AG08396 (cell line): Measurements from ENCODE around the gene CNGB1.
"Not testable (repeated sequence)": the region's sequence is repeated elsewhere in the genome, so short reads cannot be mapped to it uniquely, and the experiment has no call there.

Experiments
- DNase-seq: peaks from one replicate; pipeline ENCODE4 v3.0.0; 2012; ENCODE audit warnings: low spot score, mixed read lengths

CNGB1 gene

DNA sequence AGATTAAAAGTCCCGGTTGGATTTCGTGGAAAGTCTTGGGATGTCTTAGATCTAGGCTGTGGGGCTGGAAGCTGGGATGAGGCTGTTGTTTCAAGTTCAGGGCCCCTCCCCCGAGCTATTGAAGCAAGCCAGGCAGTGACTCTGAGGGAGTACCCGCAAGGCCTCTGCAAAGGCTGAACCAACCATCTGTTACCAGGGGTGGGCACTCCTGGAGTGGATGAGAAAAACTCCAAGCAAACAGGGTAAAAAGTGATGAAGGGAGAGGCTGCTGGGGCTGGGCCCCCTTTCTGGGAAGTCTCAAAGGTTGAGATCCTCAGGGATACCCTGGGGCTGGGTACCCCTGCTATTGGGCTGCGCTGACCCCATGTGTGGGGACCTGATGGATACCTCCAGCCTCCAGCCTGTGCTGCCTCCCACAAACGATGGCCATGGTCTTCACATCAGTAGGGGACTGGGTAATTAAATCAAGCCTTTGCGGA lies 86.2 kb downstream of the CNGB1 start:
- DNase-seq, result no peak

DNA sequence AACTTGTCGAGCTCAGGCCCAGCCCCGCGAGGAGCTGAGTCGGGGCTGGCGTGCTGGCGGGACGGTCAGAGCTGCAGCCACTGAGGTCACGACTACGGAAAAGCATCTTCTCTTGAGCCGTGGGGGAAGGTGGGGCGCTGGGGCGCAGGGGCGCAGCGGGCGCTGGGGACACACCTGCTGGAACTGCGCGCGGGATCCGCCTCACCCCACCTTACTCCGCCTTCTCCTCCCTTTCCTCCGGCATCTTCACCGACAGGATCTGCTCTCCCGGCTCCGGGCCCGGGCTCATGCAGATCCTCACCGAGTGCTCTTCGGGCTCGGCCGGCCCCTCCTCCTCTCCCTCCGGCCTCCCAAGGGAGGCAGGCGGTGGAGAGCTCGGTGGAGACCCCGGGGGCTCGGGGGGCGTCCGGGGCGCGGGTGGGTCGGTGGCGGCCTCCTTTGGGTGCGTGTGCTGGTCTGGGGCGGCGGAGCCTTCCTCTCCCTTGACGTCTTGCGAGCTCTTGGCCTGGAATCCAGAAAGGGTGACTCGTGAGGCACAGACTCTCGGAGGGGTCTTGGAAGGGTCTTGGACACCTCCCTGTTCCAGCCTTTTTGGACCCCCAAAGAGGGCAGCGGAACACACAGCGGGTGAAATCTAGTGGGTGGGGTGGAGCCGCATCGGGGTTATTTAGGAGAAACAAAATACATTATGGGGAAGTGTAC lies 86.8 kb downstream of the CNGB1 start:
- no peak for DNase-seq

DNA sequence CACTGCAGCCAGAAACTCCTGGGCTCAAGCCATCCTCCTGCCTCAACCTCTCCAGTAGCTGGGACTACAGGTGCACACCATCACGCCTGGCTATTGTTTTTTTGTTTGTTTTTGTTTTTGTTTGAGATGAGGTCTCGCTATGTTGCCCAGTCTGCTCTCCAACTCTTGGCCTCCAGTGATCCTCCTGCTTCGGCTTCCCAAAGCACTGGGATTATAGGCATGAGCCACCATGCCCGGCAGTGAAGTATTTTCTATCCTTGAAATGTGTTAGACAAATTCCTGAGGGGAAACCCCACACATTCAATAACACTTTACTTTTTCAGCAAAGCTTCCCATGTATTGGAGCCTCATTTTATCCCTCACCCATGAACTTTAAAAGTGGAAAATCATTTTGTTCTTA lies 87.4 kb downstream of the CNGB1 start:
- no peak for DNase-seq

DNA sequence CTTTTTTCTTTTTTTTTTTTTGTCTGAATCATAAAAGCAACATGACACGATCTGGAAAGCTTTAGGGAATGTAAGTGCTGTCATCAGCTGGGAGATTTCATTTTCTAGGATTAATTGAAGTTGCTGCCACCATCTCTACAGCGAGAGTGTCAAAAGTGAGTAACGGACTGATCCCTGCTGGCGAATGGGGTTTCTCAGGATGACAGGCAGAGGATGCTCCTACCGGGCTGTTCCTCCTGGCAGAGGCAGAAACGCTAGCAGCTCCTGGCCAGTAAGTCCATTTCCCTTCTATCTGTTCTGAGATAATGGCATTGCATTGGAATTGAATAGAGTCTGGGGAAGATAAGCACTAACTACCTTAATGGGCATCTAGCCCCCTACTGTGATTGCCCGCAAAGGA lies 88.1 kb downstream of the CNGB1 start:
- peak; percentile 63 for DNase-seq

DNA sequence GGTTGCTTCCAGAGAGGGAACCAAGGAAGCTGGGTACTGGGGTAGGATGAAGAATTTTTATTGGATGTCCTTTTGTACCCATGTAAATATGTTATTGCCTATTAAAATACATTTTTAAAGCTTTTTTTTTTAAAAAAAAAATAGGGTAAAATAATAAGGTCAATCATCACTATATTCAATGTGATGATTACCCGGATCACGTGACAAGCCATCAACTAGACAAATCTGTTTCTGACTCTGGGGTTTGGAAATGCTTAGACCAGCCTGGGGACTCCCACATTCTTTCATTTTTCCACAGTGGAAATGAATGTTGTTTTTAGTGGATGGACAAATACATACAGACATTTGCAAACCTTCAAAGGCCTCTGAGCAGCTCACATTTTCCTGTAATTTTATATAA lies 88.7 kb downstream of the CNGB1 start:
- DNase-seq, result no peak

DNA sequence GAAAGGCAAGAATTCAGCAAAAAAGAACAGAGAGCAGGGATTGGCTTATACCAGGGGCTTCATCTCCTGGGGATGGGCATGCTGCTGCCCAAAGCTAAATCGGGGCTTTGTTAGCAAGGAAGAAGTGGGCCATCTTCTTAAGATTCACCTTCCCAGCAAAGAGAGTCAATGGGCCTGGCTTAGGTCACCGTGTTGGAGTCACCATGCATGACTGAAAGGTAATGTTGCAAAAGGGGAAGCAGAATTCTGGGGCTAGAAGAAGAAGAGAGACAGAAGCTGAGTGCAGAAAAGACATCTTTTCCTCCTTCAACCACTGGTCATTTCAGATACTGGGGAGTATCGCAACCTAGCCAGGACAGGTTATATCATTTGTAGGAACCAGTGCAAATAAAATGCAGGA lies 92.3 kb downstream of the CNGB1 start:
- DNase-seq, result no peak

DNA sequence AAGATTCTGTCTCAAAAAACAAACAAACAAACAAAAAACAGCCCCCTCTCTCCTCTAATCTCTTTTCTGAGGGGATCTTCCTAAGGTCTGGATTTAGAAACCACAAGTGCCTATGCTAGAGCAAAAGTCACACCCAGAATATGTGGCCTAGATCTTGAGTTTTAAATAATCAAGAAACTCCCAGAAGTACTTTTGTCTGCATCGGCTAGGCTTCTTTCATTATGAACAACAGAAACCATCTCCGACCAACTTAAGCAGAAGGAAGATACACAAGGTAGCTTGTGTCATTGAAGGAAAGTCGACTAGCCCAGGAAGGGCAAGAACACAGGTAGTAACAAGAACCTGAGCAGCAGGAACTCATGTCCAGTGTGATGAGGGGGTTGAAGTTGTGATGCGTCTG lies 94.7 kb downstream of the CNGB1 start:
- DNase-seq, result no peak

DNA sequence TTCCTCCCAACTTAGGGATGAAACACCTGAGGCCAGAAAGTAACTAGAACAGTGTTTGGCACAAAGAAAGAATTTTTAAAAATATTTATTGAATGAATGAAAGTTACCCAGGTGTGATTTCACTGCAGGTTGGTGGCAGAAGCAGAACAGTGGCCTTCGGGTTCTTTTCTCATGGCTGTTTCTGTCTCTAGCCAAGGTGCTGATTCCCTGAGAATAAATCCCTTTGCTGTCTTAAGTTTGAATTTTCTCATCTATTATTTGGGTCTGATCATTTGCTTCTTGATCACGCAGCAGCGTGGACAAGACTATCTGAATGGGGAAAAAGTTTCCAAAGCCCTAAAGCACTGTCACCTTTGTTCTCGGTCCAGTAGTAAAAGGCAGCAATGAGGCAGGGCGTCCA lies 95.6 kb downstream of the CNGB1 start:
- no peak for DNase-seq

DNA sequence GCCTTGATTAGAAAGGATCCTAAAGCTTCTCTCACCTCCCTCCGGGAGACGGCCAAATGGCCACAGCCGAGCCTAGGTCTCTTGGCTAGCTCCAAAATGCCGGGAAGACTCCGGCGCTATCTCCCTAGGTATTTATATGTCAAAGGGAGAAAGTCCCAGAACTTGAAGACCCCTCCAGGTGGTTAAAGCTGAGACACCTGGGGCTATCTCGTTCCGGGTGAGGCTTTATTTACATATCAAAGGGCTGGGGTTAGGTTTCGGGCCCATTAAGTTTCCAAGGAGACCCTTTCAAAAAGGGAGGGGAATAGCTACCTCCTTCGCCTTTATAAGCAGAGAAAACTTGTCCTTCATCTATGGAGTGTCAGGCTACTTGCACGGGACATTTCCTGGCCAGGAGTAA lies 97.7 kb downstream of the CNGB1 start:
- DNase-seq, result no peak

DNA sequence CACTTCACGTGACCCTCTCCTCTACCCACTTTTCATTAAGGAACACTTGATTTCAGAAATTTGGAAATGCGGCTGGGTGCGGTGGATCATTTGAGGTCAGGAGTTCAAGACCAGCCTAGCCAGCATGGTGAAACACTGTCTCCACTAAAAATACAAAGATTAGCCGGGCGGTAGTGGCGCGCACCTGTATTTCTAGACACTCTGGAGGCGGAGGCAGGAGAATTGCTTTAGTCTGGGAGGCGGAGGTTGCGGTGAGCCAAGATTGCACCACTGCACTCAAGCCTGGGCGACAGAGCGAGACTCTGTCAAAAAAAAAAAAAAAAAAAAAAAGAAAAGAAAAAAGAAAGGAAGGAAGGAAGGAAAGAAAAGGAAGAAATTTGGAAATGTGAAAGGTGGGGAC lies 98.2 kb downstream of the CNGB1 start:
- not testable (repeated sequence) for DNase-seq

DNA sequence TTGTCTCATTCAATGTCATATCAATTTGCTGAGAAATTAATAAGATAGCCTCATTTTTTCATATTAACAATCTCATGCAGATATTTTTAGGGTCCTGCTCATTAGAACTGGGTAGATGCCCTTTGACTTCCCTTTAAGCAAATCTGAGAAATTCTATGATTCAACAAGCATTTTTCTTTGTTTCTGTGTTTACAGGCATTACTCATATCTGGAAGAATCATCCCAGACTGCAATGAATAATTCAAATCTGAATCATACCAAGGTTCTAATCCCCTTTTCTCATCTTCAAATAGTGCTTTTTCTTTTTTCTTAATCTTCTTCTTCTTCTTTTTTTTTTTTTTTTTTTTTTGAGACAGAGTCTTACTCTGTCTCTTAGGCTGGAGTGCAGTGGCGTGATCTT lies 99.5 kb downstream of the CNGB1 start:
- no peak for DNase-seq

DNA sequence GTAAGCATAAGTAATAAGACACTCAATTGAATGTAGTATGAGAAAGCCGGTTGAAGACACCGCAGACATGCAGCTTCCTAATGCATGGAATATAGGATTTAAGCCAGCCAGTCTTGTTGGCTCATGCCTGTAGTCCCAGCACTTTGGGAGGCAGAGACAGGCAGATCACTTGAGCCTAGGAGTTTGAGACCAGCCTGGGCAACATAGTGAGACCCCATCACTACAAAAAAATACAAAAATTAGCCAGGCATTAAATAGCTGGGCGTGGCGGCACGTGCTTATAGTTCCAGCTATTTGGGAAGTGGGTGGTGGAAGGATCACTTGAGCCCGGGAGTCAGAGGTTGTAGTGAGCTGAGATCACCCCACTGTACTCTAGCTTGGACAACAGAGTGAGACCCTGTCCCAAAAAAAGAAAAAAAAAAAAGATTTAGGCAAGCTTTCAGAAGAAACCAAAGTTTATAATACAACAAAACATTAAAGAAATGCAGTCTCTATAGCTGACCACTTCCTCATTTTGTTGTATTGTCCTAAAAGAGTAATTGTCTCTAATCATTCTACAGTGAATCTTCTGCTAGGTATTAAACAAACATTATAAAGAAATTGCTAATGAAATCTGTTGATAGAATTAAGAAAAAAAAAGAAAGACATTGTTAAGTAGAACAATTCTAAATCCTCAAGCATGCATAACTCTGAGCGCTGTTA lies 100.0 kb downstream of the CNGB1 start:
- no peak for DNase-seq

DNA sequence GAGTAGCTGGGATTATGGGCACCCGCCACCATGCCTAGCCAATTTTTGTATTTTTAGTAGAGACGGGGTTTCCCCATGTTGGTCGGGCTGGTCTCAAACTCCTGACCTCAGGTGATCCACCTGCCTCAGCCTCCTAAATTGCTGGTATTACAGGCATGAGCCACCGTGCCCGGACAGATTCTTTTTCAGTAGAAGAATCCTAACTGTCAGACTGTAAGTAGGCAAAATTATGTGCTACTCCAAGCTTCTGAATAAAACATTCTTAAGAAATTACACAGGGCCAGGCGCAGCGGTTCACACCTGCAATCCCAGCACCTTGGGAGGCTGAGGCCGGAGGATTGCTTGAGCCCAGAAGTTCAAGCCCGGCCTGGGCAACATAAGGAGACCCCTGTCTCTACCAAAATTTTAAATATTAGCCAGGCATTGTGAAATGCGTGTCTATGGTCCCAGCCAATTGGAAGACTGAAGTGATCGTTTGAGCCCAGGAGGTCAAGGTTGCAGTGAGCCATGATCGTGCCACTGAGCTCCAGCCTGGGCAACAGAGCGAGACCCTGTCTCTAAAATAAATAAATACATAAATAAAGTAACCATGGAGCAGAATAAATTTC lies 101.9 kb downstream of the CNGB1 start:
- DNase-seq, result no peak

DNA sequence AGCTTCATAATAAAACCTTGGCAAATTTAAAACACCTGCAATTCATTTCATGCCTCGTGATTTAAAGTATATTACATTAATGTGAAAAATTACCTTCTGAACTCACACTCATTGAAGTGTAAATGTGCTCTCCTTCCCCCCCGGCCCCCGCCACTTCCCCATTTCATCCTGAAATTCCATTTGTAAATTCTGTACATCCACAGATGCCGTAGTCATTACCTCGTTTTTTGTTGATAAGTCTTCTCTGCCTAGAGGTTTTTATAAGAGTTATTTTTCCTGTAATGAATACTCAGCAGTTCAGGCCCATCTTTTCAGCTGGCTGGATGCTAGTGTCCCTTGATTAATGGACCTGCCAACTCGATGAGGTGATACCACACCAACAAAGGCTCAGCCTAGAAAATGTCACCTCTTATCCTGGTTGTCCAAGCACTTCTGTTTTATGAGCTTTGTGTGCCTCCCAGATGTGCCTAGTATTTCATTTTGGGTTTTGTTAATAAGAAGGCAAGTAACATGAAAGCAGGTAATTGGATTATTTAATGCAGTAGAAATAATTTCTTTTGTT lies 103.8 kb downstream of the CNGB1 start:
- DNase-seq, result no peak

DNA sequence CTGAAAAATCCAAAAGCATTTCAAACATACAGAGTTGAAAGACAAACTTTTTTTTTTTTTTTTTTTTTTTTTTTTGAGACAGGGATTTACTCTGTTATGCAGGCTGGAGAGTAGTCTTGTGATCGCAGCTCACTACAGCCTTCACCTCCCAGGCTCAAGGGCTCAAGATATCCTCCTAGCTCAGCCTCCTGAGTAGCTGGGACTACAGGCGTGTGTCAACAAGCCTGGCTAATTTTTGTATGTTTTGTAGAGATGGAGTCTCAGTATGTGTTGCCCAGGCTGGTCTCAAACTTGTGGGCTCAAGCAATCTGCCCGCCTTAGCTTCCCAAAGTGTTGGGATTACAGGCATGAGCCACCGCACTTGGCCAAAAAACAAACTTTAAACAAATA lies 104.4 kb downstream of the CNGB1 start:
- no peak for DNase-seq

DNA sequence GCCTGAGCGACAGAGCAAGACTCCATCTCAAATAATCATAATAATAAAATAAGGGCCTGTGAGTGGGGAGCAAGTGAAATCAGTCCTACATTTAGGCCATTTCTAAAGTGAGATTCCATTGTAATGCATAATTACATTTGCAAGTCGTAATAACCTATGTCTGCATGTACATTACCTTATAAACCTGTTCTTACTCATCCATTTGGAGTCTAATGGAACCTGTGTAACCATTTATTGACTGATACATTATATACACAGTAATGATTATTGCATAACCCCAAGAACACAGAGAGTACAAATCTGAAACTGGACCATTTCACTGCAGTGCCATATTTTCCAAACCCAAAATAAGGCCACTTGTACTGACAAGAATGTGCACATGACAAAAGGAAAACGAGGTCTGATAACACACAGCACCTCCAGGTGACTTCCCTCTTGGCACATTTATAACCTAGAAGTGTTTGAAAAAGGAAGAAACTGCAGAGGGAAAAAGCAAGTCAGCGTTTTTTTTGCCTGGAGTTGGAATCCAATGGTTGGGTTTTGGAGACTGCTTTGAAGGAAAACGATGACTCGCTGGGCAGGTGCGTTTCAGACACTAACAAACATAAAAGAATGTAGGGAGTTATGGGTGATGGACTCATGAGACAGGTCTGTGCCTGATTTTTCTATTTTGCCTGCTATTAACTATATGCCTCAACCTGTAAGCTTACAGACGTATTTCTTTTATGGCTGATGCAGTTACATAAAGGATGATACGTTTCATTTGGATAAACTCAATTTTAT lies 105.0 kb downstream of the CNGB1 start:
- DNase-seq, result no peak

DNA sequence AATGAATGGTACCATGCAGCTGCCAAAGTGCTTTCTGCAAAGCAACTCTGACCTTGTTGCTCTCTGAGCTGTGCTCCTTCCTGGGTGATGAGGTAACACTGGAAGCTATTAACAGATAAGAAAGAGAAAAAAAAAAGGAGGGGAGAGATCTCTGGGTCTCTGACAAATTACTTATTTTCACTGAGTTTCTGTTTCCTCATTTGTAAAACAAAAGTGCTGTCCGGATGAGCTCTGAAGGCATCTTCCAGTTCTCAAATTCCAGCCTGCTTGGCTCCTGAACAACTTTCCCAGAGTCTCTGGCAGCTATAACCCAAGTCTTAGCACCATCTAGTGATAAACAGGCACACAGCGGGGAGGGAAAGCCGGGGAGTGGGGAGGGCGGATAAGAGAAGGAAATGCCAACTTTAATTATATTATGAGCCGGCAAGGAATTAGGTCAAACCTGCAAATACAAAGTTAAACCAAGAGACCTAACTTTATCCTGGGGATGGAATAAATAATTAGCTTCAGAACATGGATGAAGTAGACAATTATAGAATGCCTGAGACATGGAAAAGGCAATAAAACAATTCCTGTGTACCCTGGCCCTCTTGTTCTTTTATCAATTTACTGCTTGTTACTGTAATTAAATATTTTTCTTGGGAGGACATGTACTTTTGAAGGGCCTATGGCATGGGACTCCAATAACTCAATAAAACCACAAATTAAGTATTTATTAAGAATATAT lies 107.3 kb downstream of the CNGB1 start:
- DNase-seq, result peak; percentile 72

DNA sequence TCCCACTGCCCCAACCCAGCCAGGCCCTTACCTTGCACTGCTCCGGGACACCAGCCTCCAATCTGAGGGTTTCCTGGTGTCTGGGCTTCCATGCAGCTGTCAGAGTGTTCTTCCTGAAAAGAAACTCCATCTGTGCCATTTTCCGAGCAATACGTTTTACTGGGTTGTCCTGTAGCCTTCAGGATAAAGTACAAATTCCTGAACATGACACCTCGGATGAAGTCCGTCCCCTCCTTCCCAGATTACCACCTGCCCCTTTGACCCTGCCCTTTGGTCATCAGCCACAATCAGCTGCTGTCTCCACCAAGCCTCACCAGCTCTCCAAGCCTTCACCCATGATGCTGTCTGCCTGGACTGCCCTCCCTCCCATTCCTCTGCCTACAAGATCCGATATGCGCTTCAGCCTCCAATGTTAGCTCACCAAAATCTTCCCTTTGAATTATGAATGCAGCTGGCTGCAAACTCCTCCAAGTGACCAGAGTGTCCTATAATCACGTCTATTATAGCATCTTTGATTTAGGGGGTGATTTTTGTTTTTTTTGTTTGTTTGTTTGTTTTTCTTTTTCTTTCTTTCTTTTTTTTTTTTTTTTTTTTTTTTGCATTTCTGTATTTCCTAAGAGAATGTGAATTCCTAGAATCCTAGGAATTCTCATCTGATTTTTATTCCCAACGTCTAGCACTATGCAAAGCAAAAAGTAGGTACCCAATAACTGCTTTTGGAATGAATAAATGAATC lies 108.1 kb downstream of the CNGB1 start:
- no peak for DNase-seq

DNA sequence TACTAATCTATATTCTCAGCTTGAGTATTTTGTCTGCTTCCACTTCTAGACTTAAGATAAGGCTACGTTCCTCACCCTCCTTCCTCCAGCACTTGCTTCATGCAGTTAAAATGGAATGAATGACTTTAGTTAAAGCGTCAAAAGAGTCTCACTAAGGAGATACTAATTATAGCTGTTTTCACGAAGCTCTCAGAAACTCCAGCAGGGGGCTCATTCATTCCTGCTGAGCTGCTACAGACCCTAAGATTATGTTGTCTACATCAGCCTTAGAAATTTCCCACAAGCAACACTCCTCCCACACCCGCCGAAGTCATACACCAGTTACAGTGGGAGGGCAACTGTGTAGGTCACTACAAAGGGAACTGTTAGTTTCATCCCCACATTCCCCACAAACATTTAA lies 111.6 kb downstream of the CNGB1 start:
- no peak for DNase-seq

DNA sequence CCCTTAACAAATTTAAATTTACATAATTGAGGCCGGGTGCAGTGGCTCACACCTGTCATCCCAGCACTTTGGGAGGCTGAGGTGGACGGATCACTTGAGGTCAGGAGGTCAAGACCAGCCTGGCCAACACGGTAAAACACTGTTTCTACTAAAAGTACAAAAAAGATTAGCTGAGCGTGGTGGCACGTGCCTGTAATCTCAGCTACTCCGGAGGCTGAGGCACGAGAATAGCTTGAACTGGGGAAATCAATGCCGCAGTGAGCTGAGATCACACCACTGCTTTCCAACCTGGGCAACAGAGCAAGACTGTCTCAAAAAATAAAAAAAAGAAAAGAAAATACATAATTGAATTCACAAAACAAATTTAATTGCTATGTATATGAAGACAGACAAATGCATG lies 112.3 kb downstream of the CNGB1 start:
- no peak for DNase-seq

DNA sequence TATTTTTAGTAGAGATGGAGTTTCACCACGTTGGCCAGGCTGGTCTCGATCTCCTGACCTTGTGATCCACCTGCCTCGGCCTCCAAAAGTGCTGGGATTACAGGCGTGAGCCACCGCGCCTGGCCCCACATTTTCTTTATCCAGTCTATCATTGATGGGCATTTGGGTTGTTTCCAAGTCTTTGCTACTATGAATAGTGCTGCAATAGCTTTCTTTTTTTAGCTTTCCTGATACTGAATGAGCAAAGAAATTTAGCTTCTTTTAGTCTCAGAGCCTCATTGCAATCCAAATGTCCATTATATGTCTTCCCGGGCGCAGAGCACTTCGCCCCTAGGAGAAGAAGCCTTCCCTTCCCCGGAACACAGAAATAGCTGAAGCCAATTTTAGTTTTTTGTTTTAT lies 112.9 kb downstream of the CNGB1 start:
- not testable (repeated sequence) for DNase-seq
